Parathyroid adenoma (tissue), 2 donors: ENCODE measurements around the gene ASPSCR1.

Source experiments
- H2AFZ ChIP-seq: fragments of 300-600 bp; sonication (generic); one replicate; pipeline ENCODE4 v1.7.0; 2017; ENCODE audit warnings: antibody characterized with exemption, mild to moderate bottlenecking
- H3K27ac ChIP-seq: fragments of 300-600 bp; sonication (generic); one replicate; pipeline ENCODE4 v1.7.0; 2017
- H3K27me3 ChIP-seq: fragments of 300-600 bp; sonication (generic); one replicate; pipeline ENCODE4 v1.7.0; 2017; ENCODE audit warnings: low read length; ENCODE audit not compliant: control insufficient read depth, insufficient read depth
- H3K36me3 ChIP-seq: fragments of 300-600 bp; sonication (generic); one replicate; pipeline ENCODE4 v1.7.0; 2017; ENCODE audit warnings: low read length; ENCODE audit not compliant: control insufficient read depth, insufficient read depth
- H3K4me1 ChIP-seq: fragments of 300-600 bp; sonication (generic); one replicate; pipeline ENCODE4 v1.7.0; 2017; ENCODE audit warnings: control low read depth
- H3K4me2 ChIP-seq: fragments of 300-600 bp; sonication (generic); one replicate; pipeline ENCODE4 v1.7.0; 2017; ENCODE audit warnings: low read length
- H3K4me3 ChIP-seq: fragments of 300-600 bp; sonication (generic); one replicate; pipeline ENCODE4 v1.7.0; 2017; ENCODE audit warnings: low read depth, low read length
- H3K79me2 ChIP-seq: fragments of 300-600 bp; sonication (generic); one replicate; pipeline ENCODE4 v1.7.0; 2017; ENCODE audit warnings: control low read depth
- H3K9ac ChIP-seq: fragments of 300-600 bp; sonication (generic); one replicate; pipeline ENCODE4 v1.7.0; 2017; ENCODE audit warnings: mild to moderate bottlenecking
- H3K9me3 ChIP-seq: fragments of 300-600 bp; sonication (generic); one replicate; pipeline ENCODE4 v1.7.0; 2017; ENCODE audit warnings: low read length; ENCODE audit not compliant: control insufficient read depth
- CTCF ChIP-seq: fragments of 300-600 bp; sonication (generic); IDR thresholded peaks from one replicate; pipeline ENCODE4 v1.7.0; 2017; ENCODE audit warnings: antibody characterized with exemption, mild to moderate bottlenecking
- donor health status: primary hyperparathyroidism.

Gene ASPSCR1

GRCh38 chr17:82035488-82035887 is 58.1 kb downstream of the ASPSCR1 start:
- no peak overlapping the region for H3K4me3 ChIP-seq
- no peak overlapping the region for H2AFZ ChIP-seq
- no peak overlapping the region for H3K4me2 ChIP-seq
- H3K27ac ChIP-seq: no peak overlapping the region
- no peaks in the 10 kb centered on the region for H3K9me3 ChIP-seq
- no peak overlapping the region for H3K9ac ChIP-seq
- no peaks in the 10 kb centered on the region for H3K27me3 ChIP-seq
- no peaks in the 10 kb centered on the region for H3K79me2 ChIP-seq
- H3K4me1 ChIP-seq: peaks cover 4% of the 10 kb centered on the region
- H3K36me3 ChIP-seq: no peaks in the 10 kb centered on the region
- TF ChIP-seq CTCF: no peak

- H3K4me1 ChIP-seq: peaks cover 4% of the 10 kb centered on the region
- H3K36me3 ChIP-seq: no peaks in the 10 kb centered on the region
- no peak for TF ChIP-seq CTCF
- no peaks in the 10 kb centered on the region for H3K9me3 ChIP-seq
- H3K27me3 ChIP-seq: no peaks in the 10 kb centered on the region
- peak overlapping the region; percentile 87 for H3K4me3 ChIP-seq
- no peaks in the 10 kb centered on the region for H3K79me2 ChIP-seq
- H3K4me2 ChIP-seq: peak overlapping the region; percentile 95
- H2AFZ ChIP-seq: no peak overlapping the region
- H3K9ac ChIP-seq: no peak overlapping the region
- peak overlapping the region; percentile 86 for H3K27ac ChIP-seq
Observed at GRCh38 chr17:82035956-82036633, 58.7 kb downstream of the ASPSCR1 start.

- no peaks in the 10 kb centered on the region for H3K36me3 ChIP-seq
Observed at GRCh38 chr17:82036634-82037091, 59.2 kb downstream of the ASPSCR1 start.

GRCh38 chr17:82037092-82037888 is 59.9 kb downstream of the ASPSCR1 start, which contains the start of gene DCXR:
Gene DCXR, minus strand, starts transcription at chr17:82037697. Its CDS starts 15 bp downstream, at chr17:82037682.
- Histone ChIP-seq H3K4me2 (peak within 1 kb of the TSS; percentile 95), H2AFZ (peak within 1 kb of the TSS; percentile 71), H3K9me3 (no peaks in the 10 kb centered on the region), H3K27ac (peak within 1 kb of the TSS; percentile 86), H3K9ac (peak within 1 kb of the TSS; percentile 84), H3K27me3 (no peaks in the 10 kb centered on the region), H3K79me2 (no peaks in the 10 kb centered on the region), H3K4me3 (peak within 1 kb of the TSS; percentile 87), H3K4me1 (peaks cover 4% of the 10 kb centered on the region), H3K36me3 (no peaks in the 10 kb centered on the region)
- TF ChIP-seq CTCF: peak; percentile 88

More at GRCh38 chr17:82036634-82037091, 59.2 kb downstream of the ASPSCR1 start:
- Histone ChIP-seq H3K4me3 (peak overlapping the region; percentile 87), H3K27ac (peak overlapping the region; percentile 86), H3K27me3 (no peaks in the 10 kb centered on the region), H3K9ac (peak overlapping the region; percentile 84), H3K4me2 (peak overlapping the region; percentile 95), H2AFZ (peak overlapping the region; percentile 71), H3K9me3 (no peaks in the 10 kb centered on the region), H3K79me2 (no peaks in the 10 kb centered on the region), H3K4me1 (peaks cover 4% of the 10 kb centered on the region)
- no peak for TF ChIP-seq CTCF
